ENCODE results near the gene IFRD2.
"Not testable (repeated sequence)": the region's sequence is repeated elsewhere in the genome, so short reads cannot be mapped to it uniquely, and the experiment has no call there.

The IFRD2 gene

GRCh38 chr3:50299929-50300680 lies 7.9 kb upstream of the IFRD2 start:
- DNase-seq, result no peak

GRCh38 chr3:50299638-50299928 lies 7.4 kb upstream of the IFRD2 start:
- no peak for DNase-seq

- peak; percentile 95 for DNase-seq
These were observed 6.8 kb upstream of the IFRD2 start, which contains the start of the genes HYAL3 and NAA80 for GRCh38 chr3:50298836-50299637. HYAL3 (minus strand) TSS chr3:50299405; CDS start chr3:50295602, 3,803 bp downstream. NAA80 (minus strand) TSS chr3:50299405; CDS start chr3:50297463, 1,942 bp downstream.

GRCh38 chr3:50297896-50298725 lies 5.9 kb upstream of the IFRD2 start:
- peak; percentile 5 for DNase-seq

GRCh38 chr3:50297384-50297775 lies 5.2 kb upstream of the IFRD2 start:
- DNase-seq, result no peak

- no peak for DNase-seq
These were observed 4.6 kb upstream of the IFRD2 start for GRCh38 chr3:50296721-50297383.

- DNase-seq, result no peak
These were observed 3.6 kb upstream of the IFRD2 start for GRCh38 chr3:50295553-50296431.

- DNase-seq, result no peak
These were observed 2.5 kb upstream of the IFRD2 start for GRCh38 chr3:50294492-50295403.

- no peak for DNase-seq
These were observed 1.9 kb upstream of the IFRD2 start for GRCh38 chr3:50294089-50294488.

- no peak for DNase-seq
These were observed 1.0 kb upstream of the IFRD2 start for GRCh38 chr3:50293079-50293801.

- DNase-seq, result no peak
These were observed 2.0 kb downstream of the IFRD2 start for GRCh38 chr3:50290161-50290641.

GRCh38 chr3:50289130-50289529 lies 3.1 kb downstream of the IFRD2 start:
- DNase-seq, result no peak

GRCh38 chr3:50288387-50289007 lies 3.7 kb downstream of the IFRD2 start:
- no peak for DNase-seq

- DNase-seq, result no peak
These were observed 5.0 kb downstream of the IFRD2 start for GRCh38 chr3:50287262-50287661.

GRCh38 chr3:50286322-50287227 lies 5.7 kb downstream of the IFRD2 start:
- DNase-seq, result no peak

- not testable (repeated sequence) for DNase-seq
These were observed 8.1 kb downstream of the IFRD2 start for GRCh38 chr3:50284121-50284520.

GRCh38 chr3:50279255-50280016 lies 12.8 kb downstream of the IFRD2 start:
- no peak for DNase-seq

- DNase-seq, result no peak
These were observed 13.4 kb downstream of the IFRD2 start, which contains the start of gene LSMEM2 for GRCh38 chr3:50278880-50279224. LSMEM2 (plus strand) TSS chr3:50279087; CDS start chr3:50279114, 27 bp downstream.

Measured in DMS53 (cell line).